Endothelial cell of umbilical vein (primary cell): ENCODE results near the gene TTC13. TPM values are rescaled to one million over a fixed set of nuclear protein-coding genes. Genes with fewer than 3 reads are reported as not detected.

ENCODE experiments used
- BruUV-seq: library from RNA; stranded (reverse); fragments of 400-500 nt; replicated peaks from 2 replicates; lab custom pipeline; 2021; lab: Mats Ljungman, UMichigan
- CTCF ChIA-PET: fragments of 300-600, 350-600 bp; sonication (Branson Sonifier 250); formaldehyde crosslinking; loops from one replicate; lab custom pipeline; 2021; ENCODE audit warnings: antibody characterized with exemption, inconsistent platforms; lab: Charles Lee
- POLR2A ChIA-PET: fragments of 300-600, 350-600 bp; sonication (Branson Sonifier 250); formaldehyde crosslinking; loops from one replicate; lab custom pipeline; 2021; ENCODE audit warnings: antibody characterized with exemption, inconsistent platforms; lab: Charles Lee
- DNase-seq: peaks from one replicate; pipeline ENCODE4 v3.0.0-alpha.2; 2011; ENCODE audit warnings: low read depth, low spot score
- FAIRE-seq: peaks from 2 replicates; lab custom pipeline; 2011; peaks lifted over from hg19 to GRCh38; lab: Jason Lieb, UNC
- H2AFZ ChIP-seq: 2 replicates; pipeline ENCODE4 v1.6.0; 2012; ENCODE audit warnings: low read depth, low read length, control low read depth, inconsistent platforms
- H3K27ac ChIP-seq: 2 replicates; pipeline ENCODE4 v1.5.1; 2011; ENCODE audit warnings: low read depth, mild to moderate bottlenecking, control low read depth, low read length, moderate library complexity; ENCODE audit not compliant: insufficient read depth
- H3K27me3 ChIP-seq, 2 experiments: 2 replicates each; pipeline versions ENCODE4 v1.6.0 to v1.6.1; 2011; ENCODE audit warnings: low read length in 2 of 2, mixed read lengths in 1 of 2; ENCODE audit not compliant: control insufficient read depth in 2 of 2, insufficient read depth in 2 of 2
- H3K36me3 ChIP-seq, 2 experiments: 2 replicates in 1 of 2; 3 replicates in 1 of 2; pipeline ENCODE4 v1.5.1; 2011; ENCODE audit warnings: low read length in 2 of 2, mild to moderate bottlenecking in 1 of 2, moderate library complexity in 1 of 2; ENCODE audit not compliant: control insufficient read depth in 2 of 2, insufficient read depth in 2 of 2; ENCODE audit errors: extremely low read depth in 1 of 2
- H3K4me1 ChIP-seq: 3 replicates; pipeline ENCODE4 v1.5.1; 2011; ENCODE audit warnings: mild to moderate bottlenecking, low read length; ENCODE audit not compliant: control insufficient read depth, insufficient read depth; ENCODE audit errors: extremely low read depth
- H3K4me2 ChIP-seq: 2 replicates; pipeline ENCODE4 v1.6.1; 2011; ENCODE audit warnings: low read length, control low read depth, mixed read lengths; ENCODE audit not compliant: insufficient read depth
- H3K4me3 ChIP-seq, 3 experiments: fragments of 200-600 bp in 1 of 3; sonication (generic), shearing (Covaris generic) in 1 of 3; replicated peaks in 1 of 3; 2 replicates each; pipeline ENCODE4 v1.5.1; 2011 to 2016; ENCODE audit warnings: control low read depth in 3 of 3, low read length in 3 of 3, mild to moderate bottlenecking in 2 of 3, inconsistent platforms in 1 of 3, low read depth in 1 of 3, moderate library complexity in 1 of 3; ENCODE audit not compliant: insufficient read depth in 1 of 3
- H3K79me2 ChIP-seq: 2 replicates; pipeline ENCODE4 v1.6.0; 2012; ENCODE audit warnings: low read length, inconsistent platforms; ENCODE audit not compliant: control insufficient read depth, insufficient read depth
- H3K9ac ChIP-seq: replicated peaks from 2 replicates; pipeline ENCODE3; 2011; ENCODE audit warnings: low read length, control low read depth; ENCODE audit not compliant: insufficient read depth; ENCODE audit errors: extremely low read depth
- H3K9me1 ChIP-seq: replicated peaks from 3 replicates; pipeline ENCODE4 v1.6.0; 2011; ENCODE audit warnings: mild to moderate bottlenecking, low read length; ENCODE audit not compliant: control insufficient read depth, insufficient read depth; ENCODE audit errors: extremely low read depth
- H3K9me3 ChIP-seq: replicated peaks from 2 replicates; pipeline ENCODE4 v1.5.1; 2012; ENCODE audit warnings: low read length, inconsistent platforms; ENCODE audit not compliant: control insufficient read depth, insufficient read depth
- H4K20me1 ChIP-seq: replicated peaks from 2 replicates; pipeline ENCODE3; 2011; ENCODE audit warnings: mild to moderate bottlenecking, low read length; ENCODE audit not compliant: control insufficient read depth, insufficient read depth; ENCODE audit errors: extremely low read depth
- EZH2 ChIP-seq: IDR thresholded peaks from 2 replicates; pipeline ENCODE4 v1.6.1; 2012; ENCODE audit warnings: borderline replicate concordance, low read depth, mild to moderate bottlenecking, moderate library complexity, low read length, inconsistent platforms; ENCODE audit not compliant: severe bottlenecking
- FOS ChIP-seq: IDR thresholded peaks from 2 replicates; pipeline ENCODE4 v1.6.1; 2011; ENCODE audit warnings: mild to moderate bottlenecking, low read length, moderate library complexity, borderline replicate concordance; ENCODE audit not compliant: insufficient read depth
- GATA2 ChIP-seq: IDR thresholded peaks from 2 replicates; pipeline ENCODE4 v1.7.0; 2011; ENCODE audit warnings: low read depth, mild to moderate bottlenecking, moderate library complexity, mixed read lengths, low read length; ENCODE audit not compliant: insufficient read length, insufficient read depth
- JUN ChIP-seq: IDR thresholded peaks from 2 replicates; pipeline ENCODE4 v1.6.1; 2011; ENCODE audit warnings: borderline replicate concordance, low read depth; ENCODE audit not compliant: insufficient read length, insufficient read depth
- MYC ChIP-seq: IDR thresholded peaks from one replicate; pipeline ENCODE4 v1.6.1; 2011; ENCODE audit warnings: mild to moderate bottlenecking, low read depth, low read length
- POLR2A ChIP-seq: IDR thresholded peaks from 2 replicates; pipeline ENCODE4 v1.6.1; 2012; ENCODE audit warnings: low read depth, mild to moderate bottlenecking, control low read depth, low read length
- POLR2AphosphoS5 ChIP-seq: IDR thresholded peaks from 2 replicates; pipeline ENCODE4 v1.6.1; 2012; ENCODE audit warnings: low read depth, mild to moderate bottlenecking, control low read depth, low read length, moderate library complexity; ENCODE audit not compliant: insufficient read depth
- dilution Hi-C: fragments of 300-500 bp; cut with MboI; formaldehyde crosslinking; loops from one replicate; pipeline ENCODE4 v1.15.0; 2019; ENCODE audit warnings: low sequenced_read_pairs; ENCODE audit not compliant: extremely low pct_ligation_motif_present
- intact Hi-C: fragments of 100-400 bp; cut with micrococcal nuclease; formaldehyde crosslinking; loops from one replicate; pipeline ENCODE4 v1.10.0; 2022
- polyA plus RNA-seq, 4 experiments: library from polyadenylated mRNA; depleted of rRNA in 3 of 4; stranded (reverse) in 3 of 4; unstranded in 1 of 4; fragments of >200 nt; gene quantifications; 2 replicates each; pipeline versions ENCODE4 v1.2.1 to v1.2.3, GENCODE V29; 2011 to 2012; ENCODE audit warnings: missing spikeins in 1 of 4
- total RNA-seq: library from RNA; stranded (reverse); gene quantifications from 2 replicates; pipeline ENCODE4 v1.2.3, GENCODE V29; 2021
- TF ChIP-seq, protein P1 (sequence below): IDR thresholded peaks from 2 replicates; pipeline ENCODE4 v1.6.1; 2011; ENCODE audit not compliant: insufficient read depth, insufficient read length
- TF ChIP-seq, protein P2 (sequence below), 2 donors: IDR thresholded peaks; 1 replicate in 1 of 2; 2 replicates in 1 of 2; pipeline ENCODE4 v1.5.1; 2011; ENCODE audit warnings: low read length in 2 of 2, mild to moderate bottlenecking in 2 of 2, moderate library complexity in 2 of 2, control low read depth in 1 of 2, inconsistent platforms in 1 of 2, low read depth in 1 of 2; ENCODE audit not compliant: insufficient read depth in 1 of 2; ENCODE audit errors: extremely low read depth in 1 of 2

TTC13 gene
- total and polyA plus RNA-seq, 2 donors (not counting 3 experiments of a cell fraction or from before 2014, with no cell fraction given), result 8.8 to 23.9 TPM

DNA sequence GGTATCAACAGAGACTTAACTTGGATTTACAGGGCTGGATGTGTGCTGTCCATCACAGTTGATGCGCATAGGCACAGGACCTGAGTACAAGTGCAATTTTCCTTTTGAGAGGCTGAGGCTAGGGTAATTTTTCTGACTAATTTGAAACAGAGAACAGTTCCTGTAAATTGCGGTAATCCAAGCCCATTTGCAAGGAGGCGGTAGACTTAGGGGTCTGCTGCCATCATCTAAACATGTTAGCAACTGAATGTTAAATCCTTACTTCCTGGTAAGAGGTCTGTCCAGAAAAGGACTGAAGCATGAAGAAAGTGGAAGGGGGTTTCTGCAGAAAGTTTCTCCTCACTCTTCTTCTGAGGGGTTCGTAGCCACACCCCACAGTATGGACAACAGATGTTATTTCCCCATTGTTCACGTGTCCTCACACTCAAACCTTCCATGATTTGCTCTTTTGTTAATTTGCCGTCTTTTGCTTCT lies 86.6 kb downstream of the TTC13 start:
- ChIA-PET POLR2A (no interaction called here), CTCF (no interaction called here)
- dilution Hi-C loops (no loop called here), intact Hi-C loops (no loop called here)
- Histone ChIP-seq H3K9ac (no peak overlapping the region), H4K20me1 (no peaks in the 10 kb centered on the region), H3K36me3 (no peaks in the 10 kb centered on the region), H3K79me2 (no peaks in the 10 kb centered on the region), H3K27ac (no peak overlapping the region), H3K4me2 (no peak overlapping the region), H3K9me1 (no peaks in the 10 kb centered on the region), H3K4me1 (no peaks in the 10 kb centered on the region), H3K4me3 (no peak overlapping the region), H3K27me3 (peaks cover 4% of the 10 kb centered on the region in 2 experiments), H2AFZ (no peak overlapping the region), H3K9me3 (no peaks in the 10 kb centered on the region)
- TF ChIP-seq, protein P1, sequence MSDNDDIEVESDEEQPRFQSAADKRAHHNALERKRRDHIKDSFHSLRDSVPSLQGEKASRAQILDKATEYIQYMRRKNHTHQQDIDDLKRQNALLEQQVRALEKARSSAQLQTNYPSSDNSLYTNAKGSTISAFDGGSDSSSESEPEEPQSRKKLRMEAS, result no peak
- no peak for TF ChIP-seq EZH2
- TF ChIP-seq POLR2AphosphoS5, result no peak
- TF ChIP-seq POLR2A, result no peak
- no peak for TF ChIP-seq FOS
- no peak for TF ChIP-seq MYC
- TF ChIP-seq JUN, result no peak
- no peak for TF ChIP-seq GATA2
- TF ChIP-seq, protein P2, sequence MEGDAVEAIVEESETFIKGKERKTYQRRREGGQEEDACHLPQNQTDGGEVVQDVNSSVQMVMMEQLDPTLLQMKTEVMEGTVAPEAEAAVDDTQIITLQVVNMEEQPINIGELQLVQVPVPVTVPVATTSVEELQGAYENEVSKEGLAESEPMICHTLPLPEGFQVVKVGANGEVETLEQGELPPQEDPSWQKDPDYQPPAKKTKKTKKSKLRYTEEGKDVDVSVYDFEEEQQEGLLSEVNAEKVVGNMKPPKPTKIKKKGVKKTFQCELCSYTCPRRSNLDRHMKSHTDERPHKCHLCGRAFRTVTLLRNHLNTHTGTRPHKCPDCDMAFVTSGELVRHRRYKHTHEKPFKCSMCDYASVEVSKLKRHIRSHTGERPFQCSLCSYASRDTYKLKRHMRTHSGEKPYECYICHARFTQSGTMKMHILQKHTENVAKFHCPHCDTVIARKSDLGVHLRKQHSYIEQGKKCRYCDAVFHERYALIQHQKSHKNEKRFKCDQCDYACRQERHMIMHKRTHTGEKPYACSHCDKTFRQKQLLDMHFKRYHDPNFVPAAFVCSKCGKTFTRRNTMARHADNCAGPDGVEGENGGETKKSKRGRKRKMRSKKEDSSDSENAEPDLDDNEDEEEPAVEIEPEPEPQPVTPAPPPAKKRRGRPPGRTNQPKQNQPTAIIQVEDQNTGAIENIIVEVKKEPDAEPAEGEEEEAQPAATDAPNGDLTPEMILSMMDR (IDR thresholded peaks at IDR 0.05; ENCODE audit: extremely low read depth in 1 of 2, insufficient read depth in 1 of 2, low read depth in 1 of 2, low read length in 2 of 2), result no peak
- no peak for DNase-seq
- FAIRE-seq, result no peak
- BruUV-seq, result no TSS peak
